ENCODE measurements around the gene EPHA6. TPM values are rescaled to one million over a fixed set of nuclear protein-coding genes. Genes with fewer than 3 reads are reported as not detected.

EPHA6 gene
- total RNA-seq, 2 experiments from 2014 or later: not detected

GRCh38 chr3:97425002-97425401 is 610.6 kb downstream of the EPHA6 start:
- intact Hi-C loops (cut with DNase I, micrococcal nuclease): no loop called here
- H3K27ac Mint-ChIP-seq: no peak overlapping the region
- CTCF ChIA-PET: interaction anchor here (0.7 kb wide), 1 partner anchor 285 kb away, joined by 4 read pairs; no protein-coding TSS in a partner anchor

GRCh38 chr3:97430601-97431000 is 616.2 kb downstream of the EPHA6 start:
- no peak overlapping the region for H3K27ac Mint-ChIP-seq

More at GRCh38 chr3:97425002-97425401, 610.6 kb downstream of the EPHA6 start:
- ATAC-seq (ENCODE audit: poor library complexity): no peak
- no peak overlapping the region for H3K4me3 ChIP-seq (ENCODE audit: low read length)
- H3K27me3 Mint-ChIP-seq: no peaks in the 10 kb centered on the region
- TF ChIP-seq CTCF (IDR thresholded peaks at IDR 0.05): no peak
- no peak for DNase-seq
- peaks cover 3 to 8% of the 10 kb centered on the region in 2 experiments for H3K9me3 ChIP-seq (ENCODE audit: control insufficient read depth in 1 of 2, insufficient read depth in 1 of 2, low read length in 2 of 2)
- no peak overlapping the region for H3K27ac ChIP-seq (ENCODE audit: low read depth in 1 of 2, low read length in 2 of 2)
- no peaks in the 10 kb centered on the region for H3K27me3 ChIP-seq (ENCODE audit: control insufficient read depth in 1 of 2, insufficient read depth in 2 of 2, low read length in 2 of 2)
- no peaks in the 10 kb centered on the region for H3K4me1 ChIP-seq (ENCODE audit: insufficient read depth, low read length)
- H3K9me3 Mint-ChIP-seq: peaks cover 11% of the 10 kb centered on the region
- no peak overlapping the region for H3K4me3 Mint-ChIP-seq
- H3K36me3 ChIP-seq (ENCODE audit: insufficient read depth, low read length): no peaks in the 10 kb centered on the region
- H3K4me1 Mint-ChIP-seq (ENCODE audit: low read depth): no peaks in the 10 kb centered on the region
- no peaks in the 10 kb centered on the region for H3K36me3 Mint-ChIP-seq (ENCODE audit: low read depth)
- POLR2A ChIA-PET: no interaction called here

GRCh38 chr3:97432914-97433313 is 618.5 kb downstream of the EPHA6 start:
- CTCF ChIA-PET: no interaction called here
- ATAC-seq (ENCODE audit: poor library complexity) (no peak), DNase-seq (no peak)
- H3K36me3 ChIP-seq (ENCODE audit: insufficient read depth, low read length): no peaks in the 10 kb centered on the region
- POLR2A ChIA-PET: no interaction called here
- H3K4me1 ChIP-seq (ENCODE audit: insufficient read depth, low read length): no peaks in the 10 kb centered on the region
- no peak overlapping the region for H3K4me3 Mint-ChIP-seq
- no peak overlapping the region for H3K27ac ChIP-seq (ENCODE audit: low read depth in 1 of 2, low read length in 2 of 2)
- peaks cover 0 to 3% of the 10 kb centered on the region in 2 experiments for H3K9me3 ChIP-seq (ENCODE audit: control insufficient read depth in 1 of 2, insufficient read depth in 1 of 2, low read length in 2 of 2)
- H3K27ac Mint-ChIP-seq: no peak overlapping the region
- H3K4me1 Mint-ChIP-seq (ENCODE audit: low read depth): no peaks in the 10 kb centered on the region
- no peak for TF ChIP-seq CTCF (IDR thresholded peaks at IDR 0.05)
- H3K36me3 Mint-ChIP-seq (ENCODE audit: low read depth): no peaks in the 10 kb centered on the region
- no peaks in the 10 kb centered on the region for H3K27me3 ChIP-seq (ENCODE audit: control insufficient read depth in 1 of 2, insufficient read depth in 2 of 2, low read length in 2 of 2)
- H3K9me3 Mint-ChIP-seq: no peaks in the 10 kb centered on the region
- H3K4me3 ChIP-seq (ENCODE audit: low read length): no peak overlapping the region
- intact Hi-C loops (cut with DNase I, micrococcal nuclease): no loop called here
- H3K27me3 Mint-ChIP-seq: no peaks in the 10 kb centered on the region

More at GRCh38 chr3:97430601-97431000, 616.2 kb downstream of the EPHA6 start:
- Mint-ChIP-seq H3K27me3 (no peaks in the 10 kb centered on the region), H3K4me1 (ENCODE audit: low read depth) (no peaks in the 10 kb centered on the region), H3K36me3 (ENCODE audit: low read depth) (no peaks in the 10 kb centered on the region), H3K9me3 (peaks cover 5% of the 10 kb centered on the region), H3K4me3 (no peak overlapping the region)
- no peak for ATAC-seq (ENCODE audit: poor library complexity)
- H3K4me1 ChIP-seq (ENCODE audit: insufficient read depth, low read length): no peaks in the 10 kb centered on the region
- DNase-seq: no peak
- H3K4me3 ChIP-seq (ENCODE audit: low read length): no peak overlapping the region
- ChIA-PET POLR2A (no interaction called here), CTCF (no interaction called here)
- no peaks in the 10 kb centered on the region for H3K27me3 ChIP-seq (ENCODE audit: control insufficient read depth in 1 of 2, insufficient read depth in 2 of 2, low read length in 2 of 2)
- H3K36me3 ChIP-seq (ENCODE audit: insufficient read depth, low read length): no peaks in the 10 kb centered on the region
- H3K9me3 ChIP-seq (ENCODE audit: control insufficient read depth in 1 of 2, insufficient read depth in 1 of 2, low read length in 2 of 2): peaks cover 0 to 3% of the 10 kb centered on the region in 2 experiments
- no peak overlapping the region for H3K27ac ChIP-seq (ENCODE audit: low read depth in 1 of 2, low read length in 2 of 2)
- intact Hi-C loops (cut with DNase I, micrococcal nuclease): no loop called here
- no peak for TF ChIP-seq CTCF (IDR thresholded peaks at IDR 0.05)
